HepG2 (cell line): Measurements from ENCODE around the gene VILL. TPM values are rescaled to one million over a fixed set of nuclear protein-coding genes. Genes with fewer than 3 reads are reported as not detected.

Source experiments
- ATM ChIP-seq: fragments of 450-650 bp; IDR thresholded peaks from 2 replicates; pipeline ENCODE4 v1.7.1; 2017; ENCODE audit warnings: mild to moderate bottlenecking, borderline replicate concordance
- DPF2 ChIP-seq: sonication (generic); formaldehyde crosslinking; IDR thresholded peaks from 2 replicates; pipeline ENCODE4 v1.4.0; 2020; ENCODE audit warnings: mild to moderate bottlenecking, low read depth, missing genetic modification reagents, borderline replicate concordance
- JUNB ChIP-seq: sonication (generic); formaldehyde crosslinking; IDR thresholded peaks from 2 replicates; pipeline ENCODE4 v1.8.0; 2022; ENCODE audit warnings: missing genetic modification reagents, mild to moderate bottlenecking, borderline replicate concordance
- MEF2D ChIP-seq: sonication (generic); formaldehyde crosslinking; IDR thresholded peaks from 2 replicates; pipeline ENCODE4 v1.5.1; 2020; ENCODE audit warnings: mild to moderate bottlenecking, missing genetic modification reagents
- MZF1 ChIP-seq: sonication (generic); formaldehyde crosslinking; IDR thresholded peaks from 2 replicates; pipeline ENCODE4 v1.8.1; 2023; ENCODE audit warnings: mild to moderate bottlenecking, missing genetic modification reagents, borderline replicate concordance
- NR2F2 ChIP-seq: IDR thresholded peaks from 2 replicates; pipeline ENCODE4 v1.6.1; 2012; ENCODE audit warnings: low read depth, inconsistent platforms, borderline replicate concordance
- RAD51 ChIP-seq: fragments of 450-650 bp; IDR thresholded peaks from 2 replicates; pipeline ENCODE4 v1.6.1; 2016; ENCODE audit warnings: borderline replicate concordance
- STAG1 ChIP-seq: sonication (generic); formaldehyde crosslinking; IDR thresholded peaks from 2 replicates; pipeline ENCODE4 v1.4.0; 2020; ENCODE audit warnings: missing genetic modification reagents
- TBX2 ChIP-seq: sonication (generic); formaldehyde crosslinking; IDR thresholded peaks from 2 replicates; pipeline ENCODE4 v1.5.0; 2020; ENCODE audit warnings: missing genetic modification reagents, mild to moderate bottlenecking, borderline replicate concordance
- ZC3H13 ChIP-seq: sonication (generic); formaldehyde crosslinking; IDR thresholded peaks from 2 replicates; pipeline ENCODE4 v1.8.1; 2023; ENCODE audit warnings: mild to moderate bottlenecking, missing genetic modification reagents, moderate library complexity
- ZKSCAN5 ChIP-seq: sonication (generic); formaldehyde crosslinking; IDR thresholded peaks from 2 replicates; pipeline ENCODE4 v1.5.1; 2020; ENCODE audit warnings: mild to moderate bottlenecking, missing genetic modification reagents
- ZNF234 ChIP-seq: sonication (generic); formaldehyde crosslinking; conservative IDR thresholded peaks from 2 replicates; pipeline ENCODE4 v1.5.1; 2020; ENCODE audit warnings: mild to moderate bottlenecking, missing genetic modification reagents
- ZNF501 ChIP-seq: sonication (generic); formaldehyde crosslinking; IDR thresholded peaks from 2 replicates; pipeline ENCODE4 v1.5.1; 2020; ENCODE audit warnings: mild to moderate bottlenecking, moderate library complexity, missing genetic modification reagents
- ZNF598 ChIP-seq: sonication (generic); formaldehyde crosslinking; IDR thresholded peaks from 2 replicates; pipeline ENCODE4 v1.5.1; 2020; ENCODE audit warnings: mild to moderate bottlenecking, missing genetic modification reagents, borderline replicate concordance
- ZNF629 ChIP-seq: sonication (generic); formaldehyde crosslinking; conservative IDR thresholded peaks from 2 replicates; pipeline ENCODE4 v1.5.0; 2020; ENCODE audit warnings: missing genetic modification reagents
- ZNF660 ChIP-seq: sonication (generic); formaldehyde crosslinking; IDR thresholded peaks from 2 replicates; pipeline ENCODE4 v1.5.1; 2020; ENCODE audit warnings: mild to moderate bottlenecking, low read depth, missing genetic modification reagents, borderline replicate concordance
- ZNF768 ChIP-seq: sonication (generic); formaldehyde crosslinking; IDR thresholded peaks from 2 replicates; pipeline ENCODE4 v1.4.0; 2020; ENCODE audit warnings: missing genetic modification reagents
- polyA plus RNA-seq, 8 experiments: library from polyadenylated mRNA; depleted of rRNA in 3 of 8; stranded (reverse) in 7 of 8; unstranded in 1 of 8; fragments of >200 nt; fragmentation: Illumina TruSeq in 4 of 8; extraction: Trizol in 4 of 8; gene quantifications; 2 replicates each; pipeline versions ENCODE4 v1.2.1 to v1.2.3, GENCODE V29; 2011 to 2016; ENCODE audit warnings: low read depth in 4 of 8, missing spikeins in 1 of 8, mixed read lengths in 1 of 8; ENCODE audit not compliant: insufficient read depth in 1 of 8
- total RNA-seq, 5 experiments: library from RNA; depleted of rRNA; stranded (reverse); fragments of >200 nt; fragmentation: Illumina TruSeq; extraction: Trizol; gene quantifications; 2 replicates each; pipeline ENCODE4 v1.2.3, GENCODE V29; 2016; ENCODE audit warnings: low read depth in 1 of 5
- TF ChIP-seq, protein P1 (sequence below): sonication (generic); formaldehyde crosslinking; IDR thresholded peaks from 2 replicates; pipeline ENCODE4 v1.4.0; 2020; ENCODE audit warnings: missing genetic modification reagents
- TF ChIP-seq, protein P2 (sequence below): sonication (generic); formaldehyde crosslinking; IDR thresholded peaks from 2 replicates; pipeline ENCODE4 v1.4.0; 2020; ENCODE audit warnings: missing genetic modification reagents, borderline replicate concordance
- TF ChIP-seq, protein P3 (sequence below): sonication (generic); formaldehyde crosslinking; IDR thresholded peaks from 2 replicates; pipeline ENCODE4 v1.5.1; 2020; ENCODE audit warnings: missing genetic modification reagents, mild to moderate bottlenecking, borderline replicate concordance
- TF ChIP-seq, protein P4 (sequence below): sonication (generic); formaldehyde crosslinking; IDR thresholded peaks from 2 replicates; pipeline ENCODE4 v1.4.0; 2020; ENCODE audit warnings: missing genetic modification reagents

VILL gene
- total and polyA plus RNA-seq, 2 of the 13 experiments (the other 11 are each of a cell fraction or from before 2014, with no cell fraction given) = 3.2 to 5.3 TPM

DNA sequence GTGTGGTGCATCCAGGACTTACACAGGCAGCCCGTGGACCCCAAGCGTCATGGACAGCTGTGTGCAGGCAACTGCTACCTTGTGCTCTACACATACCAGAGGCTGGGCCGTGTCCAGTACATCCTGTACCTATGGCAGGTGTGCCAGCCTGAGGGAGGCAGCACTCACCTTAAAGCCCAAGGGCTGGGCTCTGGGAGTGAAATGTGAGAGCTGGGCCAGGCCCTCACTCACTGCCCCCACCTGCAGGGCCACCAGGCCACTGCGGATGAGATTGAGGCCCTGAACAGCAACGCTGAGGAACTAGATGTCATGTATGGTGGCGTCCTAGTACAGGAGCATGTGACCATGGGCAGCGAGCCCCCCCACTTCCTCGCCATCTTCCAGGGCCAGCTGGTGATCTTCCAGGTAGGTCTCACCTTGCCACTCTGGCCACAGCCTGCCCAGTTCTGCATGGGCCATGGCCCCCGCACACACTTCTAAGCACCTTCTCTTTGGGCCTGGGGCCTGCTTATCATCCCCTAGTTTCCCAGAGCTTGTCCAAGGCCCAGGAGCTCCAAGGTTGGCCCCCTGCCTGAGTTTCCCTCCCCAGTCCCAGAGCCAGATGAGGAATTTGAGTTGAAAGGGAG is 11.0 kb downstream of the VILL start (continued):
- TF ChIP-seq JUNB = no peak
- TF ChIP-seq, protein P1, sequence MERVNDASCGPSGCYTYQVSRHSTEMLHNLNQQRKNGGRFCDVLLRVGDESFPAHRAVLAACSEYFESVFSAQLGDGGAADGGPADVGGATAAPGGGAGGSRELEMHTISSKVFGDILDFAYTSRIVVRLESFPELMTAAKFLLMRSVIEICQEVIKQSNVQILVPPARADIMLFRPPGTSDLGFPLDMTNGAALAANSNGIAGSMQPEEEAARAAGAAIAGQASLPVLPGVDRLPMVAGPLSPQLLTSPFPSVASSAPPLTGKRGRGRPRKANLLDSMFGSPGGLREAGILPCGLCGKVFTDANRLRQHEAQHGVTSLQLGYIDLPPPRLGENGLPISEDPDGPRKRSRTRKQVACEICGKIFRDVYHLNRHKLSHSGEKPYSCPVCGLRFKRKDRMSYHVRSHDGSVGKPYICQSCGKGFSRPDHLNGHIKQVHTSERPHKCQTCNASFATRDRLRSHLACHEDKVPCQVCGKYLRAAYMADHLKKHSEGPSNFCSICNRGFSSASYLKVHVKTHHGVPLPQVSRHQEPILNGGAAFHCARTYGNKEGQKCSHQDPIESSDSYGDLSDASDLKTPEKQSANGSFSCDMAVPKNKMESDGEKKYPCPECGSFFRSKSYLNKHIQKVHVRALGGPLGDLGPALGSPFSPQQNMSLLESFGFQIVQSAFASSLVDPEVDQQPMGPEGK (CRISPR knock-in tag) = 0 out of 2 replicates have a peak, but pooled peaks have one; percentile 14
- no peak for TF ChIP-seq ATM
- no peak for TF ChIP-seq TBX2 (CRISPR knock-in tag)
- no peak for TF ChIP-seq ZNF234 (CRISPR knock-in tag)
- no peak for TF ChIP-seq ZNF501 (CRISPR knock-in tag)
- no peak for TF ChIP-seq ZKSCAN5 (CRISPR knock-in tag)
- TF ChIP-seq DPF2 (CRISPR knock-in tag) = no peak
- peak; percentile 27; the same call in 1 of the 2 replicates for TF ChIP-seq ZNF768 (CRISPR knock-in tag)
- TF ChIP-seq STAG1 (CRISPR knock-in tag) = peak; percentile 55
- no peak for TF ChIP-seq ZNF660 (CRISPR knock-in tag)
- TF ChIP-seq, protein P2, sequence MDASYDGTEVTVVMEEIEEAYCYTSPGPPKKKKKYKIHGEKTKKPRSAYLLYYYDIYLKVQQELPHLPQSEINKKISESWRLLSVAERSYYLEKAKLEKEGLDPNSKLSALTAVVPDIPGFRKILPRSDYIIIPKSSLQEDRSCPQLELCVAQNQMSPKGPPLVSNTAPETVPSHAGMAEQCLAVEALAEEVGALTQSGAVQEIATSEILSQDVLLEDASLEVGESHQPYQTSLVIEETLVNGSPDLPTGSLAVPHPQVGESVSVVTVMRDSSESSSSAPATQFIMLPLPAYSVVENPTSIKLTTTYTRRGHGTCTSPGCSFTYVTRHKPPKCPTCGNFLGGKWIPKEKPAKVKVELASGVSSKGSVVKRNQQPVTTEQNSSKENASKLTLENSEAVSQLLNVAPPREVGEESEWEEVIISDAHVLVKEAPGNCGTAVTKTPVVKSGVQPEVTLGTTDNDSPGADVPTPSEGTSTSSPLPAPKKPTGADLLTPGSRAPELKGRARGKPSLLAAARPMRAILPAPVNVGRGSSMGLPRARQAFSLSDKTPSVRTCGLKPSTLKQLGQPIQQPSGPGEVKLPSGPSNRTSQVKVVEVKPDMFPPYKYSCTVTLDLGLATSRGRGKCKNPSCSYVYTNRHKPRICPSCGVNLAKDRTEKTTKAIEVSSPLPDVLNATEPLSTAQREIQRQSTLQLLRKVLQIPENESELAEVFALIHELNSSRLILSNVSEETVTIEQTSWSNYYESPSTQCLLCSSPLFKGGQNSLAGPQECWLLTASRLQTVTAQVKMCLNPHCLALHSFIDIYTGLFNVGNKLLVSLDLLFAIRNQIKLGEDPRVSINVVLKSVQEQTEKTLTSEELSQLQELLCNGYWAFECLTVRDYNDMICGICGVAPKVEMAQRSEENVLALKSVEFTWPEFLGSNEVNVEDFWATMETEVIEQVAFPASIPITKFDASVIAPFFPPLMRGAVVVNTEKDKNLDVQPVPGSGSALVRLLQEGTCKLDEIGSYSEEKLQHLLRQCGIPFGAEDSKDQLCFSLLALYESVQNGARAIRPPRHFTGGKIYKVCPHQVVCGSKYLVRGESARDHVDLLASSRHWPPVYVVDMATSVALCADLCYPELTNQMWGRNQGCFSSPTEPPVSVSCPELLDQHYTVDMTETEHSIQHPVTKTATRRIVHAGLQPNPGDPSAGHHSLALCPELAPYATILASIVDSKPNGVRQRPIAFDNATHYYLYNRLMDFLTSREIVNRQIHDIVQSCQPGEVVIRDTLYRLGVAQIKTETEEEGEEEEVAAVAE = no peak
- TF ChIP-seq, protein P3, sequence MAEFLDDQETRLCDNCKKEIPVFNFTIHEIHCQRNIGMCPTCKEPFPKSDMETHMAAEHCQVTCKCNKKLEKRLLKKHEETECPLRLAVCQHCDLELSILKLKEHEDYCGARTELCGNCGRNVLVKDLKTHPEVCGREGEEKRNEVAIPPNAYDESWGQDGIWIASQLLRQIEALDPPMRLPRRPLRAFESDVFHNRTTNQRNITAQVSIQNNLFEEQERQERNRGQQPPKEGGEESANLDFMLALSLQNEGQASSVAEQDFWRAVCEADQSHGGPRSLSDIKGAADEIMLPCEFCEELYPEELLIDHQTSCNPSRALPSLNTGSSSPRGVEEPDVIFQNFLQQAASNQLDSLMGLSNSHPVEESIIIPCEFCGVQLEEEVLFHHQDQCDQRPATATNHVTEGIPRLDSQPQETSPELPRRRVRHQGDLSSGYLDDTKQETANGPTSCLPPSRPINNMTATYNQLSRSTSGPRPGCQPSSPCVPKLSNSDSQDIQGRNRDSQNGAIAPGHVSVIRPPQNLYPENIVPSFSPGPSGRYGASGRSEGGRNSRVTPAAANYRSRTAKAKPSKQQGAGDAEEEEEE (CRISPR knock-in tag) = no peak
- no peak for TF ChIP-seq MZF1 (CRISPR knock-in tag)
- TF ChIP-seq, protein P4, sequence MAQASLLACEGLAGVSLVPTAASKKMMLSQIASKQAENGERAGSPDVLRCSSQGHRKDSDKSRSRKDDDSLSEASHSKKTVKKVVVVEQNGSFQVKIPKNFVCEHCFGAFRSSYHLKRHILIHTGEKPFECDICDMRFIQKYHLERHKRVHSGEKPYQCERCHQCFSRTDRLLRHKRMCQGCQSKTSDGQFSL (CRISPR knock-in tag) = 0 out of 2 replicates have a peak, but pooled peaks have one; percentile 44
- TF ChIP-seq RAD51 = no peak
- TF ChIP-seq ZNF629 (CRISPR knock-in tag) = no peak
- no peak for TF ChIP-seq MEF2D
- TF ChIP-seq ZNF598 (CRISPR knock-in tag) = 0 out of 2 replicates have a peak, but pooled peaks have one; percentile 25
- no peak for TF ChIP-seq NR2F2
- no peak for TF ChIP-seq ZC3H13 (CRISPR knock-in tag)
